H1 (cell line): ENCODE results near the gene GALNT17. TPM values are rescaled to one million over a fixed set of nuclear protein-coding genes. Genes with fewer than 3 reads are reported as not detected.

Experiments
- CHD1 ChIP-seq: IDR thresholded peaks from 2 replicates; pipeline ENCODE4 v1.6.1; 2012; ENCODE audit warnings: low read depth, low read length, improper control_type of control experiment
- GTF2F1 ChIP-seq: IDR thresholded peaks from 2 replicates; pipeline ENCODE4 v1.6.1; 2012; ENCODE audit warnings: low read depth, low read length, improper control_type of control experiment, borderline replicate concordance
- JUN ChIP-seq: IDR thresholded peaks from 2 replicates; pipeline ENCODE4 v1.6.1; 2011; ENCODE audit warnings: low read depth, mild to moderate bottlenecking, improper control_type of control experiment, low read length
- JUND ChIP-seq: IDR thresholded peaks from 2 replicates; pipeline ENCODE4 v1.6.1; 2011; ENCODE audit warnings: mild to moderate bottlenecking, improper control_type of control experiment, low read length
- KDM4A ChIP-seq: IDR thresholded peaks from one replicate; pipeline ENCODE4 v1.7.1; 2012; ENCODE audit warnings: low read depth, mild to moderate bottlenecking, moderate library complexity, low read length, inconsistent platforms; ENCODE audit not compliant: severe bottlenecking
- NANOG ChIP-seq: IDR thresholded peaks from 2 replicates; pipeline ENCODE4 v1.6.1; 2011; ENCODE audit warnings: low read length, low read depth, mild to moderate bottlenecking, inconsistent platforms; ENCODE audit not compliant: insufficient read depth, poor library complexity, severe bottlenecking
- RAD21 ChIP-seq, 2 experiments: IDR thresholded peaks in 1 of 2; conservative IDR thresholded peaks in 1 of 2; 2 replicates each; pipeline ENCODE4 v1.6.1; 2011; ENCODE audit warnings: low read depth in 2 of 2, low read length in 2 of 2, improper control_type of control experiment in 1 of 2, inconsistent platforms in 1 of 2, mild to moderate bottlenecking in 1 of 2, moderate library complexity in 1 of 2
- RBBP5 ChIP-seq: IDR thresholded peaks from 2 replicates; pipeline ENCODE4 v1.7.1; 2012; ENCODE audit warnings: low read depth, mild to moderate bottlenecking, inconsistent platforms, low read length, moderate library complexity, borderline replicate concordance
- ZNF274 ChIP-seq: IDR thresholded peaks from 2 replicates; pipeline ENCODE4 v1.7.0; 2012; ENCODE audit warnings: low read length, borderline replicate concordance; ENCODE audit errors: extremely low read depth
- polyA plus RNA-seq, 7 experiments: library from polyadenylated mRNA; depleted of rRNA in 3 of 7; stranded (reverse) in 5 of 7; unstranded in 2 of 7; fragments of >200 nt in 5 of 7; fragments of 200-250 nt in 2 of 7; gene quantifications; 1 replicate in 5 of 7; 2 replicates in 1 of 7; 4 replicates in 1 of 7; pipeline versions ENCODE4 v1.2.1 to v1.2.3, GENCODE V29; 2011 to 2013; ENCODE audit warnings: missing spikeins in 2 of 7, mixed read lengths in 2 of 7
- total RNA-seq: library from RNA; stranded (reverse); fragmentation: NEBNext Ultra II Directional; extraction: Animal tissue kit (Norgen Biotek cat#: 25700); gene quantifications from 2 replicates; pipeline ENCODE4 v1.2.1, GENCODE V29; 2021

The GALNT17 gene
- total and polyA plus RNA-seq, 2 of the 8 experiments (the other 6 are each of a cell fraction or from before 2014, with no cell fraction given): 37.7 to 47.0 TPM

DNA sequence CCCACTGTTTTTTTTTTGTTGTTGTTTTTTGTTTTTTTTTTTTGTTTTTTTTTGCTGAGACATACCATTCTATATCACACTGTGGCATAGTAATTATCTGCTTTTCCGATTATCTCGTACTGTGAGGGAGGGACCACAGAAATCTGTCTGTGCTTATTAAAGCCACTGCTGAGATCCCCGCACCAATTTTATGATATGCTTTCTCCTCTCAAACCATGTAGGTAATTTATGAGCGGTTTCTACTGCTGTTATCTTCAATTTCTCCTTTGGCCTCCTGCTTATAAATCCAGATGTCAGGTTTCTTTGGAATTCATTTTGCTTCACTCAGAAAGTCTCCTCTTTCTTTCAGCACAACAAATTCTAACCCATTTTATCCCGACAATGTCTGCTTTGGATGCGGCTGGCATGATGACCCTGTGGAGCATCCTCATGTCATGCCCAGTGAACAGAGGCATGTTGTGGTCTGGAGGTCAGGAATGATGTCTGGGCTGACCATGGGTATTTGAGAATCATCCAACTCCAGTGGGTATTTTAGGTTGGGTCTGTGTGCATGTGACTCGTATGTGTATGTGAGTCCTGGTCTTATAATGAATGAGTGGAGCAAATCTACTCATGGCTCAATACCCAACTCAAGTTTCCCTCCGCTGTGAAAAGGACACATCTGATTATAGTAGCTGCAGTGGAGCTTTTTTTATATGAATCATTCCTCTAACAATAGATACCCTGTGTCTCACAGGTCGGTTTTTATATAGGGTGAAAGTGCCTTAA lies 213.4 kb downstream of the GALNT17 start (continued):
- TF ChIP-seq ZNF274 (no peak), RBBP5 (no peak), GTF2F1 (no peak), JUND (no peak), CHD1 (no peak), RAD21 (IDR thresholded peaks at IDR 0.05 in 1 of 2, conservative IDR thresholded peaks at IDR 0.05 in 1 of 2; ENCODE audit: low read depth in 2 of 2, low read length in 2 of 2) (no peak), NANOG (no peak), JUN (no peak), KDM4A (no peak)
